ENCODE data around the gene KCTD8.

DNA sequence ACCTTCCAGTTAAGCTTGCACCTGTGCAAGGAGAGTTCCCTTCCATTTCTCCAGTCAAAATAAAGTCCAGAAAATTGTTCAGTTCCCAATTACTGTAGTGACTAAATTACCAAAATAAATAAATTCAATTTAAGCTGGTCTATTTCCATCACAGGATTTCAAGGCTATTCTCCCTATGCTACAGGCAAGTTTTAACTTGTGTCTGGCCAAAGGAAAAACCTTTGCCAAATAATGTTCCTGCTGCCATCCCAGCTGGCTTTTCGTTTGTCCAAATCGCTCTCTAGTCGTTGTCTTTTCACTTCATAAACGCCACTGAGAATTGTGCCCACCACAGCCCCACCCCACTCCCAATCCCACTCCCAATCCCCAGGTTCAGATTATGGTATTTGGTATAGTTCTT is 2.4 kb downstream of the KCTD8 start:
- TF ChIP-seq, protein P1, sequence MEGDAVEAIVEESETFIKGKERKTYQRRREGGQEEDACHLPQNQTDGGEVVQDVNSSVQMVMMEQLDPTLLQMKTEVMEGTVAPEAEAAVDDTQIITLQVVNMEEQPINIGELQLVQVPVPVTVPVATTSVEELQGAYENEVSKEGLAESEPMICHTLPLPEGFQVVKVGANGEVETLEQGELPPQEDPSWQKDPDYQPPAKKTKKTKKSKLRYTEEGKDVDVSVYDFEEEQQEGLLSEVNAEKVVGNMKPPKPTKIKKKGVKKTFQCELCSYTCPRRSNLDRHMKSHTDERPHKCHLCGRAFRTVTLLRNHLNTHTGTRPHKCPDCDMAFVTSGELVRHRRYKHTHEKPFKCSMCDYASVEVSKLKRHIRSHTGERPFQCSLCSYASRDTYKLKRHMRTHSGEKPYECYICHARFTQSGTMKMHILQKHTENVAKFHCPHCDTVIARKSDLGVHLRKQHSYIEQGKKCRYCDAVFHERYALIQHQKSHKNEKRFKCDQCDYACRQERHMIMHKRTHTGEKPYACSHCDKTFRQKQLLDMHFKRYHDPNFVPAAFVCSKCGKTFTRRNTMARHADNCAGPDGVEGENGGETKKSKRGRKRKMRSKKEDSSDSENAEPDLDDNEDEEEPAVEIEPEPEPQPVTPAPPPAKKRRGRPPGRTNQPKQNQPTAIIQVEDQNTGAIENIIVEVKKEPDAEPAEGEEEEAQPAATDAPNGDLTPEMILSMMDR (IDR thresholded peaks at IDR 0.05; ENCODE audit: low read depth, low read length, poor library complexity, severe bottlenecking), result no peak
- no peak for TF ChIP-seq EZH2phosphoT487 (IDR thresholded peaks at IDR 0.05; ENCODE audit: borderline replicate concordance, low read length)
